ENCODE results near the gene SCD5.

SCD5 gene

DNA sequence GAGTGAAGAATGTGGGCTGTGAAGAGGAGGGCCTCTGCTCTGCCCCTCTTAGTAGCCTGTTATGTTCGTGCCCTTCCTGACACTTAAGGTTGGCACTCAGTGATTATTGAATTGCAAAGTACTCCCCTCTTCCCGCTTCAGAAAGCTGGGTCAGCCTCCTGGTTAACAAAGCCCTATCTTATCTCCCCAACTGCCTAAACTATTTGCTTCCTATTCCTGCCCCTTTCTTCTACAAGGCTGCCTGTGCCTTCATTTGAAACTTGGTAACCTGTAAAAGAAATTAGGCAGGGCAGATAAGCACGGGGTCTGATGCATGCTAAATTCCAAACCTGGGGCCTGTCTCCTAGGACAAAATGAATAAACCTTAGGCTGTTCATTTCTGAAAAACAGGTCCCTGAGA, 213.7 kb downstream of the SCD5 start:
- DNase-seq = no peak

GRCh38 chr4:82583897-82584587, 214.6 kb downstream of the SCD5 start:
- DNase-seq = no peak

DNA sequence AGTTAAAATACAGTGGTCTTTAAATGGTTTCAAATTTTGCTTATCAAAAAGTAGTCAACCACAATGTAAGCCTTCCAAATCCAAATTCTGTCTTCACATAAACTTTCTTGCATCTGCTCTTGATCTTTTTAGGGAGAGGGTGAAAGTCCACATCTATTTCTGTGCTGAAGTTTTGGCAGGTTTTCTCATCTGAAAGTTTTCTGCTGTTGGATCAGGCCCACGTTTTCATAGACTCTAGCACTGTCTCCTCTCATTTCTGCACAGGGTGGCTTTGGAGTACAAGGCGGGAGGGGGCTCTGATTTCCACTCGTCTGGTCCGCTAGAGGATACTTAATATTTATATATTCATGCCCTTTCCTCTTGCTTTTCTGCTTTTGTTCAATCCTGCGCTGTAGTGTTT, 218.7 kb downstream of the SCD5 start:
- no peak for DNase-seq
